ENCODE measurements around the gene SENP8.

DNA sequence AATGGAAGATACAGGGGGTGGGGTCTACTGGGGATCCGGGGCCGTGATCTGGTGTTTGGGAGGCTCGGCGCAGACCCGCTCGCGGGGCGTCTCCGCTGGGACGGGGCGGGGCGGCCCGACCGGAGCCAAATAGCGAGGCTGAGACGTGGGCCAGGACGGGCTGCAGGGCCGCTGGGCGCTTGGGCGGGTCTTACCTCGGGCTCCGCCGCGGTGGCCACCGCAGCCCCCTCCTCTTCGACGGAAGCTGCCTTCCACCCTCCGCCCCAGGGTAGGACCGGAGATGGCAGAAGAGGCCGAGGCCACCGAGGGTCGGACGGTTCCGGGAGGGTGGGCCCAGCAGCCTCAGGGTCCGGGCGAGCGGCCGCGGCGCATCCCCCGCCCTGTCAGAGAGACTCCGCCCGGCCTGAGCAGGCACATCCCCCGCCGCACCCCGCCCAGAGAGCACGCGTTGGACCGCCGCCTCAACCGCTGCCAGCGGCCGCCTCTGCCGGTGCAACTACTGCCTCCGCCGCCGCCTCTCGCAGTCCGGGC is 652 bp upstream of the SENP8 start:
- TF ChIP-seq, protein P1, sequence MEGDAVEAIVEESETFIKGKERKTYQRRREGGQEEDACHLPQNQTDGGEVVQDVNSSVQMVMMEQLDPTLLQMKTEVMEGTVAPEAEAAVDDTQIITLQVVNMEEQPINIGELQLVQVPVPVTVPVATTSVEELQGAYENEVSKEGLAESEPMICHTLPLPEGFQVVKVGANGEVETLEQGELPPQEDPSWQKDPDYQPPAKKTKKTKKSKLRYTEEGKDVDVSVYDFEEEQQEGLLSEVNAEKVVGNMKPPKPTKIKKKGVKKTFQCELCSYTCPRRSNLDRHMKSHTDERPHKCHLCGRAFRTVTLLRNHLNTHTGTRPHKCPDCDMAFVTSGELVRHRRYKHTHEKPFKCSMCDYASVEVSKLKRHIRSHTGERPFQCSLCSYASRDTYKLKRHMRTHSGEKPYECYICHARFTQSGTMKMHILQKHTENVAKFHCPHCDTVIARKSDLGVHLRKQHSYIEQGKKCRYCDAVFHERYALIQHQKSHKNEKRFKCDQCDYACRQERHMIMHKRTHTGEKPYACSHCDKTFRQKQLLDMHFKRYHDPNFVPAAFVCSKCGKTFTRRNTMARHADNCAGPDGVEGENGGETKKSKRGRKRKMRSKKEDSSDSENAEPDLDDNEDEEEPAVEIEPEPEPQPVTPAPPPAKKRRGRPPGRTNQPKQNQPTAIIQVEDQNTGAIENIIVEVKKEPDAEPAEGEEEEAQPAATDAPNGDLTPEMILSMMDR (IDR thresholded peaks at IDR 0.05; ENCODE audit: low read depth, low read length): no peak
- TF ChIP-seq EZH2phosphoT487 (IDR thresholded peaks at IDR 0.05; ENCODE audit: low read depth): no peak
